Jurkat, Clone E6-1 (cell line): ENCODE measurements around the gene UNC5A.

ENCODE experiments used
- DNase-seq: peaks from one replicate; pipeline ENCODE4 v3.0.0-alpha.2; 2011; ENCODE audit warnings: low read depth, low spot score
- H3K4me3 ChIP-seq: 2 replicates; pipeline ENCODE4 v1.5.1; 2011; ENCODE audit warnings: mild to moderate bottlenecking, low read length, control low read depth, moderate library complexity

The UNC5A gene

DNA sequence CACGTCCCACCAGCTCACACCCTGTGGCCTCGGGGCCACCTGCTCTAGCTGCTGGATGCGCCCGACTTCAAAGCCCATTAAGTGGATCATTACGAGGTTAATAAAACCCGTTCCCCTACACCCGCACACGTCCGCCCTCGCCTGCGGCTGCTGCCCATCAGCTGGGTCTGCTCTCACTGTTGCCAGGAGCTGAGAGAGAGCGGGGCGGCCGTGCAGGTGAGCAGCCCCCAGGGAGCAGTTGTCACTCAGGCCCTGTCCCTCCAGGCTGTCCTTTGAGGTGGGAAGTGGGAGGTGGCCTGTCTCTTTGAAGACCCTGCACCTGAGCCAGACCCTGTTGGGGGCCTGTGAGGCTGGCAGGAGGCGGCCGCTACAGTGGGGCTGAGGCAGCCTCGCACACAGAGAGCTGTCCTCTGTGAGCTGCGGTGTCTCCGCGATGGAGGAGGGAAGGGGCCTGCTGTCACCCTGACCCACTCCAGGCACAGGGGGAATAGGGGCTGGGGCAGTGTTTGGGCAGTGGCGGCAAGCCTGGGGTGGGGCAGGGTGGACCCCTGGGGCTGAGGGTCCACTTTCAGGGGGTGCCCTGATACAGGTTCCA lies 12.8 kb upstream of the UNC5A start:
- DNase-seq: no peak
- no peak overlapping the region for H3K4me3 ChIP-seq

DNA sequence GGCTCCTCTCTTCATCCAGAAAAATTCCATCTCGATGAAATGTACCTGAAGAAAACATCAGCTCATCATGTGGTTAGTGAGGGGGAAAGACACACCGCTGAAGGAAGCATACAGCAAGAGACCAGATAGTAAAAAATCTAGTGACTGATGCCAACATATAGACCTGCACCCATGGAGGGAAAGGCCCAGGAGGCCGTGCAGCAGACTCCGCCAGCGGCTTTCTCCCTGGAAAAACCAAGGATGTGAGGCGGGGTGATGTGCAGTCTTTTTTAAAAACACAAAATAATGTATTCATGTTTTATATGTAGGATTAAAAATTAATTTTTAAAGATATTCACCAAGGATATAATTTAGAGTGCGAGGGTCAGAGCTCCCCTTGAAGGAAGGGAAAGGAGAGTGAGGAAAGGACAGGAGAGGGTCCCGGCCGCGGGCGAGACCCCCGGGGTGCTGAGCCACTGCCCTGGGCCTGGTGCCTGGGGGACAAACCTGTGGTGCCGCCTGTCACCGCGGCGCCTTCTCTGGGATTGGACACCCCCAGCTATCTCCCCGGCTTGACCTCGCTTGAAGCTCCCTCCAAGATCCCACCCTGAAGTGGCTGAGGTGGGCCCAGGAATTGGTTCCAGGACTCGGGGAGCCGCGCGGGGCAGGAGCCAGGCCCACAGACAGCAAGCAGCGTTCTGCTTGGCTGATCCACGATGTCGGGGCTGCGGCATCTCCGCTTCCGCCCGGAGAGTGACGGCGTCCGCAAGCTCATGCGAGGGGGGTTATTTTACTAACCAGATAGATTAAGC lies 12.1 kb upstream of the UNC5A start:
- no peak overlapping the region for H3K4me3 ChIP-seq
- no peak for DNase-seq

DNA sequence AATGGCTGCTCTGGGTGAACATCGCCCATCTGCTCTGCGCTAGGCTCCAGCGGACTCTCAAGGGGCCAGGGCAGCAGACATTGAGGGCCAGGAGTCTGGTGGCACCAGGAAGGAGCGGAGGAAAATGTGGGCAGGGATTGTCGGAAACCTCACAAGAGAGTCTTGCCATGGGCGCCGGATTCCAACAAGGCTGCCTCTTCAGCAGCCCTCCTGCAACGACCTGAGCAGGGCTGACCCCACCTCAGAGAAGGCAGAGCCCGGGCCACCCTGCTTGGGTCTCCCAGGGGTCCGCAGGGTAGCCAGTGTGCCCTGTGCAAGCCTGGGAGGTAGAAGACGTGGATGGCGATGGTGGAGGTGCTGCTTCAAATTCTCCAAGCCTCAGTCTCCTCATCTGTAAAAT lies 11.4 kb upstream of the UNC5A start:
- H3K4me3 ChIP-seq: no peak overlapping the region
- DNase-seq: no peak

DNA sequence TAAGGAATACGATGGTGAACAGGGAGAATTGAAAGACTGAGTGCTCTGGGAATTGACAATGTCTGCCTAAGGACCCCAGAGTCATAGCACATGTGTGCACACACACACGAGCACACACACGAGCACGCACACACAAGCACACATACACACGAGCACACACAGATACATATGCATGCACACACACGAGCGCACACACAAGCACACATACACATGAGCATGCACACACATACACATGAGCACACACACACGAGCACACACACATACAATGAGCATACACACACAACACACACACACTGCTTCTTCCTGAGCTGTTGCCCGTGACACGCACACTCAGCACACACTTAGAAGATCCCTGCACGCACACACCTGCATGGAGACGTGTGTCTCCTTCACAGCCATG lies 10.9 kb upstream of the UNC5A start:
- no peak overlapping the region for H3K4me3 ChIP-seq
- DNase-seq: no peak

DNA sequence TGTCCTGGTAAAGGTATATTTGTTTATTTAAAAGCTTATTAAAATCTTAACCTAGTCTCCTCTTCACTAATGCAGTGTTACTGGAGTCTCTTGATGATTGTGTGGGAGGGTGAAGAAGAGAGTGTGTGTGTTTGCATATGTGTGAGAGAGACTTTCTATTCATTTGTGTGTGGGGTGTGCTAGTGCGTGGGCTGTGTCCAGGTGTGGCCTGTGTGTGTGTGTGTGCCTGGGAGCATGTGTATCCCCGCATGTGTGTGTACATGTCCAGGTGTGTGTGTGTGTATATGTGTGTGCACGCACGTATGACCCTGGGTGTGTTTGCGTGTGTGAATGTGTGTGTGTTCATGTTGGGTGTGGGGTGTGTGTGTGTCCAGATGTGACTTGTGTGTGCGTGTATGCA lies 10.3 kb upstream of the UNC5A start:
- no peak overlapping the region for H3K4me3 ChIP-seq

DNA sequence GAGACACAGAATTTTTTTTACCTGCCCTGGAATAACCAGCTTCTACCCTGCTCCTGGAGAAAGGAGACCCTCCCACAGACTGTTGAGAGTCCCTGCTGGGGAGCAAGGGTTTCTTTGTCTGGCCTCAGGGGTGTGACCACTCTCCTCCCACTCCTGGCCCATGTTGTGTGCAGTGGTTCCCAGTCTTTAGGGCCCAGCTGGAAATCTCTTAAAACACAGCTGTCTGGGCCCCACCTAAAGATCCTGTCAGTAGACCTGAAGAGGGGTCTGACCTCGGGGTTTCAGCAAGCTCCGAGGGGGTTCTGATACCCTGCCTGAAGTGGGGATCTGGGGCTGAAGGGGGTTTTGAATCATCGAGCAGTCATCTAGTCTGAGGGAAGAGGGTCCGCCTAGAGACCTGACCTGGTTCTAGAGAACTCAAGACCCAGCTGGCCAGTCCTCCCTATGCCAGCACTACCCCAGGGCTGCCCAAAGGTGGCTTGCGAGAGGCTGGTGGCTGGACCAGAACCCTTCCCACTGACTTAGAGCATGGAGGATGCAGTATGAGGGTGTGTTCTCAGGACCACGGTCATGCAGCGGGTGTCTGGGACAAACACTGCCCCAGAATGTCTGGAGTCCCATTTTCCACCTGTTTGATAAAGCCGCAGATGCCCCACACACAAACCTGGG lies 8.1 kb upstream of the UNC5A start:
- DNase-seq: no peak
- no peak overlapping the region for H3K4me3 ChIP-seq

More for the DNA sequence above, 10.3 kb upstream of the UNC5A start:
- DNase-seq: no peak

DNA sequence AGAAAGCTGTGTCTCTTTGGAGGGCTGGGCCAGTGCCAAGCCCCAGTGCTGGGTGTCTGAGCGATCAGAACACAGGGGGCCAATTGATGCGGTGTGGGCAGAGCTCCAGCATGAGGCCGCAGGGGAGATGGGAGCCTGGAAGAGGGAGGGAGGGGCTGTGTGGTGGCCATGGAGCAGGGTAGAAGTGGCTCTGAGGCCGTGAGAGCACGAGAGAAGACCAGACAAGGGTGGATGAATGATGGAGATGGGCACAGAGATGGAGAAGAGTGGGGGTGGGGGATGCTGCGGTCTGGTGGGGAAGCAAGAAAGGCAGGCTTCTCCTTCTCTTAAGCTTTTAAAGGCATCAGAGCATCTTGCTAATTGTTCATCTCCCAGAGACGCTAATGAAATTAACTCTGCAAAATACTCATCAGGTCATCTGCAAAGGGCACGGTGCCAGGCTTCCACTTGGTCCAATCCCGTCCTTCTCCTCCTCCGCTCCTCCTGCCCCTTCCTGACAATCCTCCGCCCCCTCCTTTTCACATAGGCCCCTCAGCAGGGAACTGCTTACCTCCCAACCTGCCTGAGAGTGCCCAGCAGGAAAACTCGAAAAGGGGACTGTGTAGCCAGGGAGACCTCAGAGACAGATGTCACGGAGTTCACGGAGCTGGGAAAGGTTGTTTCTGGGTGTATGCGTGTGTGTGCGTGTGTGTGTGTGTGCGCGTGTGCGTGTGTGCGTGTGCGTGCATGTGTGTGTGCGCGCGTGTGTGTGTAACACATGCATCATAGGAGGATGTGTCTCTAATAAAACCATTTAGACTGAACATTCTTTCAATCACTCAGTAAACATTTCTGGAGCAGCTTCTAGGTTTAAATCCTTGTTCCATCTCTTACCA lies 7.1 kb upstream of the UNC5A start:
- no peak for DNase-seq
- H3K4me3 ChIP-seq: no peak overlapping the region

DNA sequence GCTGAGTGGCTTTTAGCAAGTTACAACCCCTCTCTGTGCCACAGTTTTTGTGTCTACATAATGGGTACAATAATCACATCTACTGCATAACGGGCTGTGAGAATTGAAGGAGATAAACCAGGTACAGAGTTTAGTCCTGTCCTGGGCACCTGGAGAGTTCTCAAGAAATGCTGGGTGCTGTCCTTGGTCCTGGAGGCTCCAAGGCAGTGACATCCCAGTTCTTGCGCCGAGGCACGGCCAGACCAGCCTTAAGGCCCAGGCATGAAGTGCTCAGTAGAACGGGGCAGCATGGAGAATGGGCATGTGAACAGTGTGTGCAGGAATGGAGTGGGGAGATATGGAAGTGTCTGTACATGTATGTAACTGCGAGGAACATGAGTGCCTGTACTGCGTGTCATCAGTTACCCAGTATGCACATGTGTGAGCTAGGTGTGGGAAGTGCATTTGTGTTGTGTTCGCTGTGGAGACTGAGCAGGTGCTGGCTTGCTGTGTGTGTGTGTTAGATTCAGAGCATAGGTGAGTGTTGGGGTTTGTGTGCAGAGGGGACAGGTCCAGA lies 6.3 kb upstream of the UNC5A start:
- H3K4me3 ChIP-seq: no peak overlapping the region
- DNase-seq: no peak

DNA sequence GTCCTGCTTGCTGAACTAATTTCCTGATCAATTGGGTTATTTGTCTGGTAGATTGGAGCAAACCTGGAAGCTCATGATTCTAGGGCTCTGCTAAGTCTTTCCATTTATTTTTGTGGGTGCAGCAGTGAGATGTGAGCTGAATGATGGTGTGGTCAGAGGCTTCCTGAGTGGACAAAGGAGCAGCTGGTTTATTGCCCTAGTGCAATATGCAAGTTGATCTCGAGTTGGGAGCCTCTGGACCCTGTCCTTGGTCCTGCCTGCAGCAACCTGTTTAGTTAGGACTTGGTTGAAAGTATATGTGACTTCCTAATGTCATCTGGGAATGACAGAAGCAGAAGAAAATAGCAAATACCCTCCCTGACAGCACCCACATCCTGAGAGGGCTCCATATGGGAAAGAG lies 4.2 kb upstream of the UNC5A start:
- DNase-seq: no peak

DNA sequence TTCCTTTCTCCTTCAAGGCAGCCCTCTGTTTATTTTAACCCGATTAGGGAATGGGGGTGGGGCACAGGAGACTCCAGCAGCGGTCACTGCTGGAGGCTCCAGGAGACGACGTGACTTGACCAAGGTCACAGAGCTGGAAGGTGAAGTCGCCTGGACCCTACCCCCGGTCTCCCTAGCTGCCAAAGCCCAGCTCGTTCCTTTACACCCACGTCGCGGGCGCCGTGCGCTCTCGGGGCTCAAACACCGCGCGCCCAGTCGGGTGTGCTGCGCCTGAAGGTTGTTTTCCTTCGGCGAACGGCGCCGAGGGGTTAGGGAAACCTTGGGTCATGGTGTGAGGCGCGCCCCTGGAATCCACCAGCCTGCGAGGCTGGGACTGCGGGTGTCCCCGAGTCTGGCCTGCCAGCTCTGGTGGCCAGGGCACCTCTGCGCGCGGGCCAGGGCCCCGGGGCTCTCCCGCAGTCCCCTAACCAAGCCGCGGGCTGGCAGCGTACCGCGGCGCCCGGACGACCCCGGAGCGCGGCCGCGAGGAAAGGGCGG lies 747 bp upstream of the UNC5A start:
- no peak overlapping the region for H3K4me3 ChIP-seq
- no peak for DNase-seq

More for the DNA sequence above, 4.2 kb upstream of the UNC5A start:
- no peak overlapping the region for H3K4me3 ChIP-seq

DNA sequence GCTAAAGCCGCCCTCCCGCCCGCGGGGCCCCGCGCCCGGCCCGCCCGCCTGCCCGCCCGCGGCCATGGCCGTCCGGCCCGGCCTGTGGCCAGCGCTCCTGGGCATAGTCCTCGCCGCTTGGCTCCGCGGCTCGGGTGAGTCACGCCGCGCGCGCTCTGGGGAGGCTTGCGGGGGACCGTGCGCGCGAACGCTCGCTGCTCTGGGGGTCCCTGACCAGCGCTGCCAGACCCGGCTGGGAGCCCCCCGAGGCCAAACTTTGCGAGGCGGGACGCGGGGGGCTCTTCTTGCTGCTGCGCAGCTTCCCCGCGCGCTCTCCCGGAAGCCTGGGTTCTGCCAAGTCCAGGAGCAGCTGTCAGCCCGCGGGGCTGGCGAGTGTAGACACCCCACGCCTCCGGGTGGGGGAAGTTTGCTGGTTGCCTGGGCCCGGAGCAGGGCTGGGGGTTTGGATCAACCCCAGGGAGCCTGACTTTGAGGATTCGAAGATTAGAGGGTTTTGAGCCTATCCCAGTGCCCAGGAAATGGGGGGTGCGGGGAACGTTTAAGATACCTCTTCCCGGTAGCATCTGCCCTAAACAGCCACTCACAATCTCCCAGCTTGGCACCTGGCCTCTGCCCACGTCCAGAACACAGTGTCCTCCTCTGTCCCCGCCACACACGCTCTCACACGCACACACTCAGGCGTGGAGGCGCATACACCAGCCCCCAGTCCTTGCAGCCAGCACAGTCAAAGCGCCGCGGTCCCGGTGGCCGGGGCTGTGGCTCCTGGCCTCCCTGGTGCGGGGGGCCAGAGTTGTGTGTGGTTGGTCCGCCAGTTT lies 535 bp downstream of the UNC5A start:
- DNase-seq: no peak
- no peak overlapping the region for H3K4me3 ChIP-seq

DNA sequence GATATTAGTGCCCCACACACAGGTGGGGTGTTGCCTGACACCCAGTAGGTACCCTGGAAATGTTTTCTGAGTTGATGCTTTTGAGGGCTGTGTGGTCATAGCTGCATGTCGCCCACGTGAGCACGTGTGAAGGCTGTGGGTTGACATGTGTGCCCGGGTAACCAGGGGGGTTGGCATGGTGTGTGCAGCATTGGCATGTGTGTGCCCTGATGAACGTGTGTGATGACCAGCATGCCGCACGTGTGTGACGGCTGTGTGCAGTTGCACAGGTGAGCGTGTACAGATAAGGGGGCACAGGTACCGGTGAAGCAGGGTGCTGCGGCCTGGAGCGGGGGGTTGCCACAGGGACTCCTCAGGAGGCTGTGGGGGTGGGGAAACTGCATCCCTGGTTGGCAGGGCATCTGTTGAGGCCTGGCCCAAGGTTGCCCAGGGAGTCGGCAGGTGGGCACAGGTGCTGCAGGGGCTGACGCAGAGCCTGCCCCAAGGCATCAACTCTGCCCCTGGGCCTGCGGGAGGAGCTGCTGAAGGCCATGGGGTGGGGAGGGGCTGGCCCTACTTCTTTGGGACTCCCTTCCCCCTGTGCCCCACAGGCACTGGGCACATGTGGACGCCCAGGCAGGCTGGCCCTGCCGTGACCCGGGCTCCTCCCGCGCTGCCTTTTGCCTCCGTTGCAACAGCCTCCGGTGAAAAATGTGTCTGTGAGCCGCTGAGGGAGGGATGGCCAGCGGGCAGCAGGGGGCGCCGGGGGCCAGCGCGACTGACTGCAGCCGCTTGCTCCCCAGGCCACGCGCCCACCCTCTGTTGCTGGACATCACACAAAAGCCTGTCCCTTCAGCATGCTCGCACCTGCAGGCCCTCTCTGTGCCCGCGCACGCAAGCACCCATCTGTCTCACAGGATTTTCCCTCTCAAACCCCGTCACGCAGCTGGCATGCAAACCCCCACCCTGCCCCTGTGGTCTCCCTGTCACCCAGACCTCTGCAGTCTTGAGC lies 2.2 kb downstream of the UNC5A start:
- no peak for DNase-seq
- H3K4me3 ChIP-seq: no peak overlapping the region

DNA sequence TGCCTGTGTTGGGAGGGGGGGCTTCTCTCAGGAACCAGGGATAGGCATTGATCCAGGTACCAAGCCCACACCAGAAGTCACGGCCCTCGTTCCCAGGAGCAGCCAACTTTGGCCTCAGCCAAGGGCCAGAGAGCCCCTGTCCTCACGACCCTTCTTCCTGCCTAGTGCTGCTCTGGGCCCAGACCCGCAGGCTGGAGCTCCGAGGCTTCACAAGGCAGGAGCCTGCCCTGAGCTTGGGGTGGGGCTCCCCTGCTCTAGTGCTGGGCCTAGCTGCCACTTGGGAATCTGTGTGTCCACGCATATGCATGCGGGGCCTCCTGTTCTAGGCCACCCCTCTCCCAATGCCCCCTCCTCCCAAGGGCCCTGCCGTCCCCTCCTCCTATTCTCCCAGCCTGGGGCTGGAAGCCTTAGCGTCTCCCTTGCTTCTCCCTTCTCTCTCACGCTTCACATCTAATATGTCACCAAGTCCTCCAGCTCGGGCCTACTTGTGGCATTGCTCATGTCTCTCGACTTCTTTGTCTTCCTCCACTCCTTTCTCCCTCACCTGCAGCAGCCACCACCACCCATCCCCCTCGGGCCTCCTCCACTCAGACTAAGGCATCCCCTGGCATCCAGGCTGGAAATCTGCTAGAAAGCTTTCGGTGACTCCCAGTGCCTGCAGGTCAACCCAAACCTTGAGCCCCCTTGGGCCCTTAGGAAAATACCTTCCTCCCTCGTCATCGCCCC lies 3.4 kb downstream of the UNC5A start:
- no peak overlapping the region for H3K4me3 ChIP-seq
- no peak for DNase-seq

DNA sequence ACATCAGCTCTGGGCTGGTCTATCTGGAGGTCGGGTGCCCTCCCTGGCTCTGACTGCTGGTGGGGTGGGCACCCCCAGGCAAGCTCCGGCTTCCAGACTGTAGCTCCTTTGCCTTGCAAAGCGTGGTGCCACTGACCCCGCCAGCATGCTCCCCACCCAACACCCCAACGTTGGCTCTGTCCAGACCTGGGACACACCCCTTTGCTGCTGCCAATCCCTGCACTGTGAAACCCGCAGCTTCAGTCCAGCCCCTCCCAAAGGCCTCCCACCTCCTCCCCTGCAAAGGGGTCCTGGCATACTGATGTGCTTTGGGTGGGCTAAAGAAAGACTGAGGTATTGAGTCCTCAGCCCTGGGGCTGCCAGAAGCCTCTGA lies 3.9 kb downstream of the UNC5A start:
- DNase-seq: no peak
- H3K4me3 ChIP-seq: no peak overlapping the region

DNA sequence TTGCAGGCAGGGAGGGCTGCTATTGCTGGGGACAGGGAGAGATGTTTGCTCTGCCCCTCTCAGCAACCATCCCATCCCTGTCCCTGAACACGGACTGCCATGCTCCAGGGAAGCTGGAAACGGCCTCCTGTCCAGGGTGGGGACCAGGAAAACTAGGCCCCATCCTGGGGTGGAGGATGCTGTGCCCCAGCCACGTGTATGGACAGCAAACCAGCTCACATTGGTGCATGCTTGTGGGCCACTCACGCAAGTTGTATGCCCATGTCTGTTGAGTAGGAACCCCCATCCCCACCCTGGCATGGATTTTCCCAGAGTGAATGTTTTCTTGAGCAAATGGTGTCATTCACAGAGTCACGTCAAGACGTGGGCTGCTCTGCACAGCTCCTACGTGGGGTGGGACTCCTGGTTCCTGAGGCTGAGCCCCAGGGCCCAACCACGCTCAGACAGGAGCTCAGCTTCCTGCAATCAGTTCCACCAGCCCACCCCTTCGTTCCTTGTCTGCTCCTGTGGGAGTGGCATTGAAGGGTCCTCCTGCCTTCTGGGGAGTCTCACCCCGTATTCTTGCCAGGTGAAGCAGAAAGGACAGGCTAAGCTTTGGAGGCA lies 4.6 kb downstream of the UNC5A start:
- no peak overlapping the region for H3K4me3 ChIP-seq
- DNase-seq: no peak

DNA sequence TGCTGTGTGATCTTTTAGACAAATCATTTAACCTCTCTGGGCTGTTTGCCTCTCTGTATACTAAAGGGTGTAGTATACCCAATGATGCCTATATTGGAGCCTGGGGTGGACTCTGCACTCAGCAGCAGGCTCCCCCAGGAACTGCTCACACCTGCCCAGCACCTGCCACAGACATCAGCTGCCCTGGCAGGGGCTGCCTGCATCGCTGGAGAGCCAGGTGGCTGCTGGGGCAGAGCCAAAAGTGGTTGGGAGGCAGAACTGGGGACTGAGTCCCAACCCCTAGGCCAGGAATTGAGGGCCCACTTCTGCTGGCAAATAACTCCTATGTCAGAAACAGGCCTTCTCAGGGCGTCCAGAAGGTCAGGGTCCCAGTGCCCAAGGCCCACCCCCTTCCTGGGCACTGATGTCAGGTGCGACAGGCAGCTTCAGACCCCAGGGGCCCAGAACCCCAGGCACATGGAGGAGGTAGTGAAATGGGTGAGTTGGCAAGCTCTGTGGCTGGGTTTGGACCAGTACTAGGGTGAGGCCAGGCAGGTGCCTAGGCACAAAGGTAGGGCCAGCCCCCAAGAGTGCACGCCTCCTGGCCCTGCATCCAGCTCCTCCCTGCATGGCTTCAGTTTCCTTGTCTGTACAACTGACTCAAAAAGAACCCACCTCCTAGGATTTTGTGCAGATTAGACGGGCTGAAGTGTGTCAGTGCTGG lies 5.8 kb downstream of the UNC5A start:
- no peak for DNase-seq

More for the DNA sequence above, 5.8 kb downstream of the UNC5A start:
- no peak overlapping the region for H3K4me3 ChIP-seq
